H9 (cell line): Measurements from ENCODE around the gene OTUB1. TPM values are rescaled to one million over a fixed set of nuclear protein-coding genes. Genes with fewer than 3 reads are reported as not detected.

Experiments used
- DNase-seq: peaks from one replicate; pipeline ENCODE4 v3.0.0-alpha.2; 2017
- H2AFZ ChIP-seq: one replicate; pipeline ENCODE4 v1.6.1; 2013; ENCODE audit warnings: mild to moderate bottlenecking, low read length, control low read depth, moderate library complexity
- H2AK5ac ChIP-seq: 2 replicates; pipeline ENCODE4 v1.6.1; 2013; ENCODE audit warnings: low read length, control low read depth, mixed read lengths; ENCODE audit not compliant: insufficient read length
- H2BK120ac ChIP-seq: one replicate; pipeline ENCODE4 v1.6.1; 2013; ENCODE audit warnings: low read depth, mild to moderate bottlenecking, low read length, control low read depth, inconsistent platforms; ENCODE audit not compliant: poor library complexity, severe bottlenecking
- H2BK12ac ChIP-seq: 2 replicates; pipeline ENCODE4 v1.6.1; 2013; ENCODE audit warnings: low read length, control low read depth, mixed read lengths, low read depth; ENCODE audit not compliant: insufficient read length
- H2BK15ac ChIP-seq: 2 replicates; pipeline ENCODE4 v1.6.1; 2013; ENCODE audit warnings: low read depth, low read length, control low read depth
- H2BK20ac ChIP-seq: one replicate; pipeline ENCODE4 v1.6.1; 2013; ENCODE audit warnings: low read depth, mild to moderate bottlenecking, low read length, control low read depth, inconsistent platforms; ENCODE audit not compliant: poor library complexity, severe bottlenecking
- H2BK5ac ChIP-seq: 2 replicates; pipeline ENCODE4 v1.6.1; 2013; ENCODE audit warnings: low read length, control low read depth, mixed read lengths; ENCODE audit not compliant: insufficient read length
- H3K14ac ChIP-seq: 2 replicates; pipeline ENCODE4 v1.6.1; 2013; ENCODE audit warnings: low read length, control low read depth; ENCODE audit not compliant: insufficient read depth
- H3K18ac ChIP-seq: 2 replicates; pipeline ENCODE4 v1.6.1; 2013; ENCODE audit warnings: low read depth, mild to moderate bottlenecking, mixed read lengths, low read length, control low read depth; ENCODE audit not compliant: insufficient read length
- H3K23ac ChIP-seq: 2 replicates; pipeline ENCODE4 v1.6.1; 2013; ENCODE audit warnings: low read length, control low read depth, mixed read lengths, low read depth; ENCODE audit not compliant: insufficient read length
- H3K23me2 ChIP-seq: 2 replicates; pipeline ENCODE4 v1.6.1; 2013; ENCODE audit warnings: low read depth, mild to moderate bottlenecking, mixed read lengths, low read length, control low read depth; ENCODE audit not compliant: insufficient read length, poor library complexity, severe bottlenecking
- H3K27ac ChIP-seq: 2 replicates; pipeline ENCODE4 v1.5.1; 2013; ENCODE audit warnings: low read length, control low read depth, mixed read lengths, low read depth; ENCODE audit not compliant: insufficient read length
- H3K27me3 ChIP-seq: 2 replicates; pipeline ENCODE4 v1.6.1; 2013; ENCODE audit warnings: low read length, control low read depth, inconsistent platforms; ENCODE audit not compliant: insufficient read depth
- H3K4ac ChIP-seq: 2 replicates; pipeline ENCODE4 v1.6.1; 2013; ENCODE audit warnings: low read depth, mild to moderate bottlenecking, control low read depth, inconsistent platforms, low read length, moderate library complexity
- H3K4me1 ChIP-seq: 2 replicates; pipeline ENCODE4 v1.6.1; 2013; ENCODE audit warnings: low read length, control low read depth, inconsistent platforms; ENCODE audit not compliant: insufficient read depth
- H3K4me2 ChIP-seq: 2 replicates; pipeline ENCODE4 v1.6.1; 2013; ENCODE audit warnings: low read length, control low read depth, mixed read lengths; ENCODE audit not compliant: insufficient read length, insufficient read depth
- H3K56ac ChIP-seq: 2 replicates; pipeline ENCODE4 v1.6.1; 2013; ENCODE audit warnings: low read depth, mild to moderate bottlenecking, mixed read lengths, low read length, control low read depth; ENCODE audit not compliant: insufficient read length
- H3K79me1 ChIP-seq: 2 replicates; pipeline ENCODE4 v1.6.1; 2013; ENCODE audit warnings: low read depth, mild to moderate bottlenecking, moderate library complexity, low read length, control low read depth, inconsistent platforms; ENCODE audit not compliant: insufficient read depth, poor library complexity, severe bottlenecking
- H3K79me2 ChIP-seq: 2 replicates; pipeline ENCODE4 v1.6.1; 2013; ENCODE audit warnings: low read length, control low read depth, inconsistent platforms; ENCODE audit not compliant: insufficient read depth
- H3K9ac ChIP-seq: 2 replicates; pipeline ENCODE4 v1.6.1; 2013; ENCODE audit warnings: low read length, control low read depth, mixed read lengths; ENCODE audit not compliant: insufficient read length; ENCODE audit errors: extremely low read depth
- H3K9me3 ChIP-seq: one replicate; pipeline ENCODE4 v1.6.1; 2013; ENCODE audit warnings: low read depth, low read length, inconsistent platforms; ENCODE audit not compliant: control insufficient read depth
- H3T11ph ChIP-seq: one replicate; pipeline ENCODE4 v1.6.1; 2013; ENCODE audit warnings: mild to moderate bottlenecking, low read length, control low read depth, inconsistent platforms
- H4K20me1 ChIP-seq: one replicate; pipeline ENCODE4 v1.6.1; 2013; ENCODE audit not compliant: control insufficient read depth, insufficient read length, insufficient read depth
- H4K5ac ChIP-seq: 2 replicates; pipeline ENCODE4 v1.6.1; 2013; ENCODE audit warnings: low read depth, mild to moderate bottlenecking, mixed read lengths, low read length, control low read depth; ENCODE audit not compliant: insufficient read length
- H4K8ac ChIP-seq: replicated peaks from 2 replicates; pipeline ENCODE4 v1.6.1; 2013; ENCODE audit warnings: low read length, control low read depth, mixed read lengths, low read depth; ENCODE audit not compliant: insufficient read length
- H4K91ac ChIP-seq: 2 replicates; pipeline ENCODE4 v1.6.1; 2013; ENCODE audit warnings: low read depth, mild to moderate bottlenecking, moderate library complexity, mixed read lengths, low read length, control low read depth; ENCODE audit not compliant: insufficient read length
- H3K27ac Mint-ChIP-seq, 3 experiments: 2 replicates in 2 of 3; 3 replicates in 1 of 3; pipeline ENCODE4 v1.8.0; 2020 to 2021; ENCODE audit warnings: mixed read lengths in 3 of 3, mild to moderate bottlenecking in 1 of 3, moderate library complexity in 1 of 3
- H3K27me3 Mint-ChIP-seq: 2 replicates; pipeline ENCODE4 v1.8.0; 2021; ENCODE audit warnings: low read depth, mild to moderate bottlenecking, moderate library complexity, mixed read lengths
- H3K36me3 Mint-ChIP-seq, 3 experiments: 2 replicates in 2 of 3; 3 replicates in 1 of 3; pipeline ENCODE4 v1.8.0; 2020 to 2021; ENCODE audit warnings: low read depth in 3 of 3, mixed read lengths in 3 of 3; ENCODE audit not compliant: insufficient read depth in 1 of 3
- H3K4me1 Mint-ChIP-seq, 2 experiments: 2 replicates each; pipeline ENCODE4 v1.8.0; 2020; ENCODE audit warnings: mixed read lengths in 2 of 2
- H3K4me3 Mint-ChIP-seq, 2 experiments: 2 replicates in 1 of 2; 3 replicates in 1 of 2; pipeline ENCODE4 v1.8.0; 2020 to 2021; ENCODE audit warnings: mild to moderate bottlenecking in 2 of 2, mixed read lengths in 2 of 2, moderate library complexity in 1 of 2
- H3K9me3 Mint-ChIP-seq, 2 experiments: 2 replicates in 1 of 2; 3 replicates in 1 of 2; pipeline ENCODE4 v1.8.0; 2020; ENCODE audit warnings: mild to moderate bottlenecking in 2 of 2, mixed read lengths in 2 of 2, moderate library complexity in 1 of 2
- CTCF ChIP-seq: fragments of 200-600 bp; sonication (generic); conservative IDR thresholded peaks from 3 replicates; pipeline ENCODE4 v1.8.0; 2021; ENCODE audit warnings: antibody characterized with exemption, mild to moderate bottlenecking
- WGBS: extraction: QIAGEN DNeasy Blood & Tissue Kit; methylation state at CpG from one replicate; pipeline ENCODE4 v1.1.7; 2013; ENCODE audit warnings: missing lambda C conversion rate, low lambda C conversion rate, mixed read lengths; ENCODE audit not compliant: insufficient read length; ENCODE audit errors: extremely low coverage; 5-methylcytosine and 5-hydroxymethylcytosine counted together
- total RNA-seq: library from RNA; stranded (reverse); gene quantifications from 2 replicates; pipeline ENCODE4 v1.2.1, GENCODE V29; 2021

OTUB1 gene
- total RNA-seq, 1 experiment from 2014 or later: 114 TPM

GRCh38 chr11:64000740-64001483 lies 14.7 kb downstream of the OTUB1 start:
- H2AK5ac ChIP-seq: no peak overlapping the region
- H3K56ac ChIP-seq: no peak overlapping the region
- H3K14ac ChIP-seq: no peak overlapping the region
- no peak overlapping the region for H3K4me2 ChIP-seq
- no peak overlapping the region for H2BK12ac ChIP-seq
- H3K9me3 Mint-ChIP-seq: no peaks in the 10 kb centered on the region
- H4K8ac ChIP-seq: no peak overlapping the region
- no peak overlapping the region for H3K23ac ChIP-seq
- H3K9me3 ChIP-seq: no peaks in the 10 kb centered on the region
- no peak overlapping the region for H4K5ac ChIP-seq
- no peaks in the 10 kb centered on the region for H4K20me1 ChIP-seq
- H3K23me2 ChIP-seq: peaks cover 11% of the 10 kb centered on the region
- H3K27me3 ChIP-seq: peaks cover 8% of the 10 kb centered on the region; the same call in 1 of the 2 replicates
- no peak overlapping the region for H2AFZ ChIP-seq
- WGBS: no CpG with 5 or more reads among the region's 60 CpGs
- H3K79me2 ChIP-seq: no peaks in the 10 kb centered on the region
- H3T11ph ChIP-seq: no peak overlapping the region
- no peak overlapping the region for H3K18ac ChIP-seq
- peaks cover 47% of the 10 kb centered on the region for H3K27me3 Mint-ChIP-seq
- H2BK120ac ChIP-seq: no peak overlapping the region
- peak overlapping the region in 1 of 2 experiments; percentile 40; a peak in 1 of 5 replicates for H3K4me3 Mint-ChIP-seq
- H2BK15ac ChIP-seq: no peak overlapping the region
- H3K9ac ChIP-seq: no peak overlapping the region
- peaks cover 7 to 19% of the 10 kb centered on the region in 2 experiments for H3K4me1 Mint-ChIP-seq
- H4K91ac ChIP-seq: no peak overlapping the region
- H3K79me1 ChIP-seq: no peaks in the 10 kb centered on the region
- H3K36me3 Mint-ChIP-seq: peaks cover 7 to 23% (median 22%) of the 10 kb centered on the region in 3 experiments
- no peak overlapping the region for H2BK5ac ChIP-seq
- no peaks in the 10 kb centered on the region for H3K4me1 ChIP-seq
- 0 out of 3 replicates have a peak, but pooled peaks have one; percentile 8 for TF ChIP-seq CTCF
- H2BK20ac ChIP-seq: no peak overlapping the region
- no peak for DNase-seq
- no peak overlapping the region for H3K4ac ChIP-seq
- H3K27ac ChIP-seq: no peak overlapping the region
- H3K27ac Mint-ChIP-seq: no peak overlapping the region
